CD4-positive, alpha-beta T cell treated with Interleukin-17A for 1 hour (primary cell): ENCODE data around the gene UQCRC2.
A peak's percentile ranks its signal among the peaks of the same experiment; 100 is the strongest.
"Not testable (repeated sequence)": the region's sequence is repeated elsewhere in the genome, so short reads cannot be mapped to it uniquely, and the experiment has no call there.

Source experiments
- DNase-seq: peaks from one replicate; pipeline ENCODE4 v3.0.0-alpha.2; 2020

The UQCRC2 gene

DNA sequence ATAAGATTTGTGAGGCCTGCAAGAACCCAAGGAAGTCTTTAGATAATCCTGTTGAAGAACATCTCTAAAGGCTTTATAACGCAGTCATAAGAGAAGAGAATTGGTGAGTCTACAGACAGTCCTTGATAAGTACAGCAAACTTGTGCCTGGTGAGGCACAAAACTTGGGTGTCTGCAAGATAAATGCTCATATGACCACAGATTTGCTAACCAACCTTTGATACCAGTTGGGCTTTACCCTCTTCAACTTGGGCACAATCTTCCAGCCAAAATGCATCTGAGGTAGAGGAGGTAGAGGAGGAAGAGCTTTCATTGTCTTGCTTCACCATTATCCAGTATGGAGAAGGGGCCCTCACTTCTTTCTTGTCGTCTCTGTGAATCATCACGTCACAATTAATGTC is 30.9 kb downstream of the UQCRC2 start:
- no peak for DNase-seq

DNA sequence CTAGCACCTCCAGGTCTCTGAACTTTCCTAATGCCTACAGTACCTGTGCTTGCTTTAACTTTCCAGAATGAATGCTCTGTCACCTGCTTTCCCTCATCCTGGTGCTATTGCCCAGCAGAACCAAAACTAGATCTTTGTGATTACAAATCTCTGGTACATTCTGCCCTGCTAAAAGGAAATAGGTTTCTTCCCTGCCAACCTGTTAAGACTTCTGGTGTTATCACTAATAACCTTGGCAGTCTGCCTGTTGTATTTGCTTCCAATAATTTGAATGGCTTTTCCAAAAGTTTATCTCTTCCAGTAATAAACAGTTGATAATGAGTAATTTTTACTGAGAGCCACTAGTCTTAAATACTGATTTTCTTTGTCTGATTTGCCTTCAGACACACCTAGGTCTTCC is 32.4 kb downstream of the UQCRC2 start:
- DNase-seq = no peak

DNA sequence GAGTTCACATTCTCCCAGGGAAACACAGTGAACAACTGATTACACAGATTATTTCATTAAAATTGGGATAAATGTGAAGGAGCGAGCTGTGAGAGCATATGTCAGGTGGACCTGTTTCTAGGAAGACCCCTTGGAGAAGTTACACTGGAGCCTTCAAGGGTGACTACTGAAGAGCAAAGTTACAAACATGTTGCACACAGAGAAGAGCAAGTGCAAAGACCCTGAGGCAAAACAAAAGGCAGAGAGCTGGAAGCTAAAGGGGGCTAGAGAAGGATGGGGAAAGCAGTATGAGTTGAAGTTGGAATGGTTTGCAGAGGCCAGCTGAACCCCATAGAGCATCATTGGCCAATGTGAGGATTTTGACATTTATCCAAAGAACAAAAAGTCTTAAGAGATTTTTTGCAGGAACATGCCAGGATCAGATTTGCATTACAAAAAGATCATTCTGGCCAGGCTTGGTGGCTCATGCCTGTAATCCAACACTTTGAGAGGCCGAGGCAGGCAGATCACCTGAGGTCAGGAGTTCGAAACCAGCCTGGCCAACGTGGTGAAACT is 33.6 kb downstream of the UQCRC2 start:
- no peak for DNase-seq

DNA sequence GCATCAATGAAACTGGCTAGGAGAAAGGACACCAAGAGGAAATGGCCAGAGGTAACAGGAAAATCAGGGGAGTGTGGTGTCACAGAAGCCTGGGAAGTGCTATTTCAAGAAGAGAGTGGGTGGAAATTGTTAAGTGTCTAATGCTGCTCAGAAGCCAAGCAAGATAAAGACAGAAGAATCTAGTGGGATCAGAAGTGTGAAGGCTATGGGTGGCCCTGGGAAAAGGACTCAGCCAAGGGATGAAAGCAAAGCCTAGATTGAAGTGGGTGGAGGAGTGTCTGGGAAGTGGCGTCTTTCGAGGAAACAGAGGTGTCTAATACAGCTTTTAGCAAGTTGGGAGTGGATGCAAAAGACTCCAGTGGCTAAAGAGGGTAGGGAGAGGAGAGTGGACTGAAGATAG is 34.3 kb downstream of the UQCRC2 start:
- DNase-seq = no peak

DNA sequence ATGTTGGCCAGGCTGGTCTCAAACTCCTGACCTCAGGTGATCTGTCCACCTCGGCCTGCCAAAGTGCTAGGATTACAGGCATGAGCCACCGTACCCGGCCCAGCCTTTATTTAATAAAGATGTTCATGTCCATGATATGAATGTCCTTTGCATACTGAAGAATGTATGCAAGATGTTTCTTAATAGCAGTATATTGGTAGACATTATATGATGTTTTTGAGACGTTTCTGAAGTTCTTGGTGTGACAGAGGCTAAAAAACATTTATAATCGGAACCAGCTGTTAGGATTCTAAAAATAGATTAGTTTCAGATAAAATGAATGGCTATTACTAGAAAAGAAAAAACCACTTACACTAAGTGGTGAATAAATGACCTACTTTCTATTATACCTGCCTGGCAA is 36.0 kb downstream of the UQCRC2 start:
- DNase-seq = no peak

DNA sequence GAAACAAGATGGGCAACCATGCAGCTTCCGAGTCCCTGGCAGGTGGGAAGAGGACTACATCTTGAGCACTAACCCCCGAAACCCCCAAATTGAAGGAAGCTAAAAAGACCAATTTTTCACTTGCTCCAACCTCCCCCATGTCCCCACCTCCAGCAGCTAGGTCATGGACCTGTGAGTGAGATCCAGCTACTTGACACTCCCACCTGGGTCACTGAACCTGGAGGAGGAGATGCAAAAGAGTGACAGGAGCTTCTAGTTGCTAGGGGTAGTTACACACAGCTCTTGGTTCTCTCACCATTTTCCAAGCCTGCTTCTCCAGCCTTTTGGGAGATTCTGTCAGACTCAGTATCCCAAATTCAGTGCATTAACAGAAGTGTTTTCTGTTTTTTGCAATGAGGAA is 36.6 kb downstream of the UQCRC2 start:
- no peak for DNase-seq

DNA sequence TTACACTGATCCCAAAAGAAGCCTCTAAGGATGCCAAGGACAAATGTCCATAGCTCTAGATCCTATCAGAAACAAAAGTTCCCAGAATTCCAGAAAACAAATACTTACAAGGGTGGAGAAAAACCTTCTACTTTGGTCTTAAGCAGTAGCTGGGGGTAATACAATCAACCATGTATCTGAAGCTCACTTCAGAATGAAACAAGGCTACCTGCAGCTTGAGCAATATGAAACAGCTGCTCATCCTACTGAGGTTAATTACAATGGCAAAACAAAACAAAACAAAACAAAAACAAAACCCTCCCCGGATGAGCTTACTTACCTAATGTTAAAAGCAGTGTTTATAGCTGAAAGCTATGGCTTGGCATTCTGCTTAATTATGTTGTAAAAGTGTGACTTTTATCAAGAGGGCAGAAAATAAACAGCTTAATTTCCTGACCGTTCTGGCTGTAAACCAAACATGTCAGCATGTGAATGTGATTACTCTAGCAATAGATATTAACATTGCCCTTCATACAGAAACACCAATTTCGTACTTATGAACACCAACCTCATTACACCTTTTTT is 37.3 kb downstream of the UQCRC2 start:
- no peak for DNase-seq

DNA sequence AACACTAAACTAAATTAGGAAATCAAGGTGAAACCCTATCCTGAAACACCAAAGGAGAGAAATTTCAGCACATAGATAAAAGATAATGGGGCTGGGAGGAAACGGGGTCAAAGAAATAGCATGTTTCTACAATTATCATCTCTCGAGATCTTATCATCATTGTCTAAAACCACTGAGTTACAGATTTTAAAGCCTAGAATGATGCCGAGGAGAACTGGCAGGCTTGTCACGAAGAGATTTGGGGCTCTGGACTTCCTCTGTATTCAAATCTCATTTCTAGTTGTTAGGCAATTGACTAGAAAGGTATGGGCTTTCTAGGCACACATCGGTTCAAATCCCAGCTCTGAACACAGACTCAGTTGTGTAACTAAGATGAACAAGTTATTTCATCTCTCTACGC is 38.5 kb downstream of the UQCRC2 start:
- no peak for DNase-seq

DNA sequence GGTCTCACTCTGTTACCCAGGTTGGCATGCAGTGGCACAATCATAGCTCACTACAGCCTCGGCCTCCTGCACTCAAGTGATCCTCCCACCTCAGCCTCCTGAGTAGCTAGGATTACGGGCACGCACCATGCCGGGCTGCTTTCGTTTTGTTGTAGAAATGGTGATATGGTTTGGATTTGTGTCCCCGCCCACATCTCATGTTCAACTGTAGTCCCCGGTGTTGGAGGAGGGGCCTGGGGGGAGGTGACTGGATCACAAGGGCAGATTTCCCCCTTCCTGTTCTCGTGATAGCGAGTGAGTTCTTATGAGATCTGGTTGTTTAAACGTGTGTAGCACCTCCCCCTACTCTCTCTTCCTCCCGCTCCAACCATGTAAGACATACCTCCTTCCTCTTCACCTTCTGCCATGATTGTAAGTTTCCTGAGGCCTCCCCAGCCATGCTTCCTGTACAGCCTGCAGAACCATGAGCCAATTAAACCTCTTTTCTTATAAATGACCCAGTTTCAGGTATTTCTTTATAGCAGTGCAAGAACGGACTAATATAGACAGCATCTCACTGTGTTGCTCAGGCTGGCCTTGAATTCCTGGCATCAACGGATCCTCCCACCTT is 41.8 kb downstream of the UQCRC2 start:
- DNase-seq = no peak

DNA sequence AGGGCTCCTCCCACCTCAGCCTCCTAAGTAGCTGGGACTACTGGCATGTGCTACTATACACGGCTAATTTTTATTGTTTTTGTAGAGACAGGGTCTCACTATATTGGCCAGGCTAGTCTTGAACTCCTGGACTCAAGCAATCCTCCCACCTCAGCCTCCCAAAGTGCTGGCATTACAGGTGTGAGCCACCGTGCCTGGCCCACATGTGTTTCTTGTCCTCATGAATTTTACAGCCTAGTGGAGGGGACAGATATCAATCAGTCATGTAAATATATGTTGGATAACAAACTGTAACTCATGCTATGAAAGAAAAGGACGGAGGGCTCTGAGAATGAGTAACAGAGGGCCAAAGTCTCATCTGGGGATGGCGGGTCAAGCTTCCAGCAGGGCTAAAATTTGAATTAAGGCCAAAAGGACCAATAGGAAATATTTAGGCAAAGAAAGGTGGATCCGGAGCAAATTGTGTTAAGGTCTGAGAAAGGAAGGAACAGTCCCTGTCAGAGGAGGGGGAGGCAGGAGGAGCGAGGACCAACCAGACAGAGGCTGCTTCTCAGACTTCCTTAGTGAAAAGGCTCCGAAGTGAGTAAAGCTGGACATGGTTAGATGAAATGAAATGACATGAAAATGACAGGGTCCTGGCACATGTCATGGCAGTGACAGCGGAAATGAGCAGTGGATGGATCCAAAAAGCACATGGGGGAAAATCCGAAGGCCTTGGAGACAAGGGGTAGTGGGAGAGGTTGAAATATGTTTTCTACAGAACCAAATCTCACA is 43.9 kb downstream of the UQCRC2 start:
- no peak for DNase-seq

DNA sequence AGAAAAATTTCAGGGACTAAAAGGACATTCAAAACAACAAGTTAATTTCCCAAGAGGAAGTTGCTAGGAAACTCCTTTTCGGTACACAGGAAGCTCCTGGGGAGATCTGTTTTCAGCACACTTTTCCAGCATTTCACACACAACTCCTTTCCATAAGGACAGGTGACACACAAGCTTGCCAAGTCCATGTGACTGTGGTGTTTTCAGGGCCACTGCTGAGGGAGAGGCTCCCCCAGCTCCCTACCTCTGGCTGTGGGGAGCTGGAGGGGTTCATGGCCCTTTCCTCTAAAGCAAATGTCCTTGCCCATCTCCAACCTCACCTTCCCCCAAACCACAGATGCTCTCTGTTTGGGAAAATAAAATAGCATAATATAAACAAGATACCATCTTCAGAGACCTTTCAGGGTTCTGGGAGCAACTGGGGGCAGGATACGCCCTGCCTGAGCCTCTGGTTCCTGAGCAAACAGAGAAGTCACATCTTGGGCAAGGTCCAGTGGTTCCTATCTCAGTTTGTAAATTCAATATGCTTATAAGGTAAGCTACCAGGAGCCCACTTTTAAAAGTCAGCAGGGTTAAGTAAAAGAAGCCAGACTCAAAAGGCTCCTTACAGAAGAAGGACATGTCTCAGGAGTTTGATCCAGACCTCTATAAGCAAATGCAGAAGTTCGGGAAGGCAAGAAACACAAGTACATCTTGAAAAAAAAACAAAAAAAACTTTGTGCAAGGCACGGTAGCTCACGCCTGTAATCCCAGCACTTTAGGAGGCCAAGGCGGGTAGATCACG is 44.7 kb downstream of the UQCRC2 start:
- no peak for DNase-seq

DNA sequence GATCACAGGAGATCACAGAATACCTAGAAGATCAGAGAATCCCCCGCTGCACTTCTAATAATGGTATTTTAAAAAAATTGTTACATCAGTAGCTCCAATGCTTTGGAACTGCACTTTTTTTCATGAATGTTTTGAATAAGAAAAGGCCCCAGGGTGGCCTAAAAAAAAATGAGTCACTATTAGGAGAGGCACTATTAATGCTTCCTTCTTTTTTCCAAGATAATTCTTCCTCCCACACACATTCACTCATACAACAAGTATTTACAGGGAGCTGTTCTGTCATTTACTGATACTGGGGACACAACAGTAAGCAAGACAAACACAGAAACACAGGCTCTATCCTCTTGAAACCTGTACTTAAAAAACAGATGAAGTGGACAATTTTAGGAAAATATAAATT is 48.4 kb downstream of the UQCRC2 start:
- no peak for DNase-seq

DNA sequence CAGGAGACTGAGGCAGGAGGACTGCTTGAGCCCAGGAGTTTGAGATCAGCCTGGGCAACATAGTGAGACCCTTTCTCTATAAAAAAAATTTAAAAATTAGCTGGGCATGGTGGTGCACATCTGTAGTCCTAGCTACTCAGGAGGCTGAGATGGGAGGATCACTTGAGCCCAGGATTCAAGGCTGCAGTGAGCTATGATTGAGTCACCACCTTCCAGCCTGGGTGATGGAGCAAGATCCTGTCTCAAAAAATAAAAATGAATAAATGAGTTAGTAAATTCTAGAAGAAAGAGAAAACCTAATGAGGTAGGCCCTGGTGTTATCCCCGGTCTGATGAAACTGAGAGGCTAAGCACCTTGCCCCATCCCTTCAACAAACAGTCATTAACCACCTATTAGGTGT is 48.9 kb downstream of the UQCRC2 start:
- DNase-seq = not testable (repeated sequence)

DNA sequence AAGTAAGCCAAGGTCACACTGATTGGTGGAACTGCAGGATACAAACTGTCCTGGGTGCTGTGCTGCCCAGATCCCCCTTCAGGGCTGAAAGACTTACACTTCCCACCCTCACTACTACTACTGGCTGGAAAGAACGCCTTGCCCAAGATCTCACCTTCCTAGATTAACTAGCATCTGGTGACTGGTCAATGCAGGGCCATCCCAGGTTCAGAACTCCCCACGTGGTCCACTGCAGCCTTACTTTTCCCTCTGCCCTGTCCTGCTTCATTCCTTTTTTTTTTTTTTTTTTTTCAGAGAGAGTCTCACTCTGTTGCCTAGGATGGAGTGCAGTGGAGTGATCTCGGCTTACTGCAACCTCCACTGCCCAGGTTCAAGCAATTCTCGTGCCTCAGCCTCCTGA is 50.0 kb downstream of the UQCRC2 start:
- DNase-seq = no peak

DNA sequence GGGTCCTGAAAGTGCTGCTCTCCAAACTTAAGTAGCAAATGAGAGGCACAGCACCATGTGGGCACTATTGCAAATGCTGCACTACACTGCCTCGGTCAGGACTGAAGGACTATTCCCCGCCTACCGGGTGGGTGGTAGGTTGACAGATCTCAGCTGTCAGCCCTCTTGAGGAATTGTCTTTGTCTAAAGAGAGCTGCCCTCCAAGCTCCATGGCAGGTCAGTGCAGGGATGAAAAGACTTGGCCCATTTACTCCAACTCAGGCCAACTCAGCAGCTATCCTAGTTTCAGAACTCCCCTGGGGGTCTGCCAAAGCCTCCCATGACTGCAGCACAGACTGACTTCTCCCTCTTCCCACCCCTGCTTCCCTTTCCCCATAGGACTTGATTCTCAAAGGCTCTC is 51.2 kb downstream of the UQCRC2 start:
- DNase-seq = no peak

DNA sequence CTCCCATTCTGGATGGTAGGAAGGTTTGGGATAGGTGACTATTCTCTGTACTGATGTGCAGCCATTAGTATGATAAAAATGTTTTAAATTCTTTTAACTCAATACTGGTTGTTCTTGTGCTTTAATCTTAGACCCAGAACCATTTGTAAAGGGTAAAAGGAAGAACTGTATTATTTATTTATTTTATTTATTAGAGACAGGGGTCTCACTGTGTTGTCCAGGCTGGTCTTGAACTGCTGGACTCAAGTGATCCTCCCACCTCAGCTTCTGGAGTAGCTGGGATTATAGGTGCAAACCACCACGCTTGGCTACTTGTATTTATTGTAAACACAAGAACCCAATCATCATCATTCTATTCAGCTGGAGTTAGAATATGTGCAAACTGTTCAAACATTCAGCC is 52.6 kb downstream of the UQCRC2 start:
- no peak for DNase-seq

DNA sequence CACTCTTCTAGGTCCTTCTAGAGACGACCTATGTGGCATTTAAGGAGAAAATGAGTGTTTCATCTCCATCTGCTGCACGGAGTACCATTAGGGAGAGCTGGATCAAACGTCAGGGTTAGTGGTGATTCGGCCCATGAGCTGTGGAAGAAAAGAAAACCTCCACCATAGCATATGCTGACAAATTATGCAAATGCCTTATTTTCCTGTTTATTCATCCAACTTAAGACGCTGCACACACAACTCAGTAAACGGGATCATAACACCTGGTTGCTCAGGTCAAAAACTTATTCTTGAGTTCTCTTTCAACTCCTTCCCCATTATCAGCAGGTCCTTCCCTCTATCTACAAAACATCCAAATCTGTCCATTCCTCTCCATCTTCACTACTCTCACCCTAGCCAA is 53.5 kb downstream of the UQCRC2 start:
- no peak for DNase-seq

DNA sequence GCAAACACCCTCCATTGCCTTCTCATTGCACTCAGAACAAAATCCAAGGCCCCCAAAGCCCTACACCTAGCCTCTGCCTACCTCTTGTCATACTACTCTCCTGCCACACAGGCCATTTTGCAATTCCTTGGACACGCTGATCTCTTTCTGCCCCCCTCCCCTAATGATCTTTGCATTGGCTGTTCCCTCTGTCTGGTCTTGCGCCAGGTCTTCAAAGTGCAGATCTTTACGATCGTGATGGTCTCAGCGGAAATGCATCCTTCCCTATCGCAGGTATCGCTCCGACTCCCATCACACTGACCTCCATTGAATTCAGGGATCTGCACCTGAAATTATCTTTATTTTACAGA is 54.0 kb downstream of the UQCRC2 start:
- DNase-seq = no peak

DNA sequence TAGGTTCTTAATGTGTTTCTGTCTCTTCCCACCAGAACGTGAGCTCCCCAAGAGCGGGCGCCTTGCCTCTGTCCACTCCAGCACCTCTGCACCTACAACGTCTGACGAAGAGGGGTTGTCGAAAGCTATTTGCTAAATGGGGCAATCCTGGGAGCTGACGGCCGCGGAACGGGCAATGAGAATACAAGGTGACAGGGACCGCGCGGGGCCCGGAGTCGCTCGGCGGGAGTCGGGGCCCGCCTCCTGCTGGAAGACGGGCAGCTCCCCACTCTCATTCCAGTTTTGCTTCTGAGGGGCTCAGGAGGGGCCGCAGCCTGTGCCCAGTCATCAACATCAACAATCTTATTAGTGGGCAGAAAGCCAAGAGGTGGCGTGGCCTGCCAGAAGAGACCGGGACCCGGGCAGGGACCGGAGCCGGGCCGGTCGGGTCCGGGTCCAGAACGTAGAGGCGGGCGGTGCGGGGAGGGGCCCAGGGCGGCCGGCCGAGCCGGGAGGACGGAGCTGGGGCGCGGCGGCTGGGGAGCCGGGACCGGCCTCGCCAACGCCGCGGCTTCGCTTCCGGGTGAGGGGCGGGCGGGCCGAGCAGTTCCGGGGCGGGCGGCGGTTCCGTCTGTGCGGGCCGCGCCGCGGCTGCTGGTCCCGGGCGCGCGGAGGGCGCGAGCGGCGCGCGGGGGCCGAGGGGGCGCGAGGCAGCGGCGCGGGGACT is 54.5 kb downstream of the UQCRC2 start, which contains the start of gene MOSMO:
Gene MOSMO (plus strand): TSS at position 603 of the 706 bp plus-strand sequence. CDS start 191 bp downstream, outside the sequence.
- peak; percentile 67 for DNase-seq

DNA sequence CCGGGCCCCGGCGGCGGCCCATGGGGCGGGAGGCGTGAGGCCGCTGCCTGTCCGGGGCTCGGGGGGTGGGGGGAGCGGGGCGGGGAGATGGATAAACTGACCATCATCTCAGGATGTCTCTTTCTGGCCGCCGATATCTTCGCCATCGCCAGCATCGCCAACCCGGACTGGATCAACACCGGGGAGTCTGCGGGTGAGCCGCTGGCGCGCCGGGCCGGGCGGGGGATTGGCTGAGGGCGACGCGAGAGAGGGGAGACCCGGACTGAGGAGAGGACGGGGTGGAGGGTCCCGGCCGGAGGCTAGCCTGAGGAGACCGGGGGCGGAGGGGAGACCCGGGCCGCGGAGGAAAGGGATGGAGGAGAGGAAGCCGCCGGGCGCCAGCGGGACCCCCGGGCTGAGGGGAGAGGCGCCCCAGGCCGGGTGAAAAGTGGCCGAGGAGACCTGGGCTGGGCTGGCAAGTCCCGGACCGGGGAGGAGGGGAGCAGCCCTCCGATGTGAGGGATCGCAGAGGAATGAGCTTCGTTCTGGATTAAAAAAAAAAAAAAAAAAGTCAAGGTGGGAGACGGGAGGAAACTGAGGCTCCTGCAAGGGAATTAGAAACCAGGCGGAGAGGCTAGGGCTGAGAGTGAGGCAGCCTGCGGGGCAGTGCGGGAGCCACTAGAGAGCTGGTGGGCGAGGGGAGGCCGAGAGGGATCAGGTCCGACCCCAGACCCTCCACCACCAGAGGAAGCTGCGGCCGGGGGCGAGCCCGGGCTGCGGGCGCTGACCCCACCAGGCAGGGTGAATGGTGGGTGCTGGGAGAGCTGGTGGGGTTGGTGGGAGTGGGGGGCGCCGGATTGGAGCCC is 55.3 kb downstream of the UQCRC2 start:
- peak; percentile 23 for DNase-seq

DNA sequence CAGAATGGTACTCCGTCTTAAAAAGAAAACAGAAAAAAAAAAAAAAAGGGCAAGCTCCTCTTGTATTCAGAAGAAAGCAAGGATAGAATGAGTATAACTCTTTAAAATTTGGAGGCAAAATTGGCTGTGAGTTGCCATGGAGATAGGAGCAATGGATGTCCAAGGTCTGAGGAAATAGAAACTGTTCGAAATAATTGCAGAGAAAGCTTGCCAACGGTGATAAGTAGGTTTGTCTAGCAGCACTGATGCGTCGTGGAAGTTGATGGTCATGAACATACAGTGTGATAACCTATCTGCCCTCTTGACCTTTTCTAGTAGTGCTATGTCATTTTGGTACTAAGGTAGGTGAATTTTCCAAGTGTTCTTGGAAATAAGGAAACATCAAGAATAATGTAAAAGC is 57.7 kb downstream of the UQCRC2 start:
- no peak for DNase-seq

DNA sequence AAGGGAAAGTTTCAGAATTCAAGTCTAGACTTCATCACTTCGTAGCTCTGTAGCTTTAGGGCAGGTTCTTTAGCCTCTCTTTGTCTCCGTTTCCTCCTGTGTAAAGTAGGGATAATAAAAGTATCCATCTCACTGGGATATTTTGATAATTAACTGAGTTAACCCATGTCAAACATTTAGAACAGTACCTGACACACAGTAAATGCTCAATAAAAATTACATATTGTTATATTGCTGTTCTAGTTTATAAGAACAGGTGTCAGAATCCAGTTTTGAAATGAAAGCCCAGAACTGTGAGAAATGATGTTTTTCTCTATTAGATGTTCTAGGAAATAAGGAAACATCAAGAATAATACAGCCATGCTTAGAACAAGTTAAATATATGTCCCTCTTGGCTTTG is 59.1 kb downstream of the UQCRC2 start:
- DNase-seq = no peak
